EH (cell line): Measurements from ENCODE around the gene TRNP1.
"Not testable (repeated sequence)": the region's sequence is repeated elsewhere in the genome, so short reads cannot be mapped to it uniquely, and the experiment has no call there.

Experiments used
- DNase-seq: peaks from one replicate; pipeline ENCODE4 v3.0.0-alpha.2; 2015; ENCODE audit warnings: low read depth

The TRNP1 gene

GRCh38 chr1:26993237-26994019 lies at the start of gene TRNP1:
TSS of gene TRNP1 (plus strand) at chr1:26993692. CDS start at chr1:26993787, 95 bp downstream.
- DNase-seq, result peak; percentile 78

- DNase-seq, result no peak
These were observed 48.4 kb upstream of the TRNP1 start for GRCh38 chr1:26945138-26945537.

- no peak for DNase-seq
These were observed 47.8 kb upstream of the TRNP1 start for GRCh38 chr1:26945728-26946127.

- DNase-seq, result no peak
These were observed 47.2 kb upstream of the TRNP1 start for GRCh38 chr1:26946270-26946669.

- DNase-seq, result not testable (repeated sequence)
These were observed 44.8 kb upstream of the TRNP1 start for GRCh38 chr1:26948725-26949057.

- no peak for DNase-seq
These were observed 44.1 kb upstream of the TRNP1 start for GRCh38 chr1:26949266-26949925.

GRCh38 chr1:26949926-26950319 lies 43.6 kb upstream of the TRNP1 start:
- no peak for DNase-seq

GRCh38 chr1:26950602-26951001 lies 42.9 kb upstream of the TRNP1 start:
- no peak for DNase-seq

GRCh38 chr1:26951216-26951615 lies 42.3 kb upstream of the TRNP1 start:
- no peak for DNase-seq

- DNase-seq, result no peak
These were observed 41.5 kb upstream of the TRNP1 start for GRCh38 chr1:26951821-26952497.

- no peak for DNase-seq
These were observed 40.1 kb upstream of the TRNP1 start for GRCh38 chr1:26953374-26953773.

- DNase-seq, result no peak
These were observed 37.2 kb upstream of the TRNP1 start for GRCh38 chr1:26956321-26956720.

GRCh38 chr1:26957306-26957705 lies 36.2 kb upstream of the TRNP1 start:
- no peak for DNase-seq

- no peak for DNase-seq
These were observed 34.2 kb upstream of the TRNP1 start for GRCh38 chr1:26959270-26959669.

GRCh38 chr1:26959722-26960624 lies 33.5 kb upstream of the TRNP1 start, which contains the start of gene KDF1:
TSS of gene KDF1 (minus strand) at chr1:26960468. CDS start at chr1:26952380, 8,088 bp downstream.
- DNase-seq, result no peak

GRCh38 chr1:26960625-26960966 lies 32.9 kb upstream of the TRNP1 start:
- DNase-seq, result no peak

- peak; percentile 92 for DNase-seq
These were observed 31.7 kb upstream of the TRNP1 start for GRCh38 chr1:26961826-26962225.

GRCh38 chr1:26965213-26965612 lies 28.3 kb upstream of the TRNP1 start:
- DNase-seq, result no peak

- DNase-seq, result no peak
These were observed 27.9 kb upstream of the TRNP1 start for GRCh38 chr1:26965628-26966027.

- no peak for DNase-seq
These were observed 22.7 kb upstream of the TRNP1 start for GRCh38 chr1:26970810-26971209.

- no peak for DNase-seq
These were observed 21.9 kb upstream of the TRNP1 start for GRCh38 chr1:26971590-26971989.

GRCh38 chr1:26972390-26972789 lies 21.1 kb upstream of the TRNP1 start:
- DNase-seq, result peak; percentile 25
